Measurements from ENCODE around the gene DDX19B. TPM values are rescaled to one million over a fixed set of nuclear protein-coding genes. Genes with fewer than 3 reads are reported as not detected.
A peak's percentile ranks its signal among the peaks of the same experiment; 100 is the strongest.

DDX19B gene
- total RNA-seq, 1 experiment from 2014 or later, result 38.4 TPM

GRCh38 chr16:70359552-70359951, 60.6 kb downstream of the DDX19B start (continued):
- TF ChIP-seq ZNF281 (CRISPR knock-in tag; IDR thresholded peaks at IDR 0.05) (no peak), OVOL2 (CRISPR knock-in tag; IDR thresholded peaks at IDR 0.05; ENCODE audit: borderline replicate concordance) (no peak), NR1H2 (CRISPR knock-in tag; IDR thresholded peaks at IDR 0.05) (no peak), ZNF512 (CRISPR knock-in tag; IDR thresholded peaks at IDR 0.05; ENCODE audit: borderline replicate concordance) (no peak), ZSCAN18 (CRISPR knock-in tag; IDR thresholded peaks at IDR 0.05) (no peak), MXD4 (CRISPR knock-in tag; IDR thresholded peaks at IDR 0.05; ENCODE audit: borderline replicate concordance) (no peak), FOXK1 (CRISPR knock-in tag; IDR thresholded peaks at IDR 0.05) (no peak), ETV6 (CRISPR knock-in tag; IDR thresholded peaks at IDR 0.05) (no peak), JAZF1 (CRISPR knock-in tag; IDR thresholded peaks at IDR 0.05) (no peak), NFATC4 (CRISPR knock-in tag; IDR thresholded peaks at IDR 0.05) (no peak), JUN (CRISPR knock-in tag; IDR thresholded peaks at IDR 0.05) (no peak), TEAD1 (CRISPR knock-in tag; IDR thresholded peaks at IDR 0.05) (no peak), ZNF121 (CRISPR knock-in tag; IDR thresholded peaks at IDR 0.05) (no peak), GABPB1 (CRISPR knock-in tag; IDR thresholded peaks at IDR 0.05) (no peak), CTCF (IDR thresholded peaks at IDR 0.05) (no peak)
- TF ChIP-seq, protein P1, sequence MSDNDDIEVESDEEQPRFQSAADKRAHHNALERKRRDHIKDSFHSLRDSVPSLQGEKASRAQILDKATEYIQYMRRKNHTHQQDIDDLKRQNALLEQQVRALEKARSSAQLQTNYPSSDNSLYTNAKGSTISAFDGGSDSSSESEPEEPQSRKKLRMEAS (CRISPR knock-in tag; IDR thresholded peaks at IDR 0.05), result no peak

DNA sequence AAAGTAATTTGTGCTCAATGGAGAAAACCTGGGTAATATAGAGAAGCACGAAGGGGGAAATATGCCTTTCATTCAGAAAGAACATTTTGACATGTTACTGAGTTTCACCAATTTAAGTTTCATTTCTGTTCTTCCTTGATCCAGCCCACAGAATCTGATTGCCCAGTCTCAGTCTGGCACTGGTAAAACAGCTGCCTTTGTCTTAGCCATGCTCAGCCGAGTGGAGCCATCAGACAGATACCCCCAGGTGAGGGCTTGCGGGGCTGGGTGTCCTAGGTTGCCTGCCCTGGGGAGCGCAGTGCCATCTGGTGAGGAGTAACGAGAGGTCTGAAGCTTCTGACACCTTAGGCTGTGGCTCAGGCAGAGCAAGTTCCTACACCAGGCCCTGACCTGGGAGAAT, 65.4 kb downstream of the DDX19B start:
- Mint-ChIP-seq H3K27ac (no peak overlapping the region), H3K4me1 (no peaks in the 10 kb centered on the region), H3K36me3 (peaks cover 50% of the 10 kb centered on the region), H3K4me3 (no peak overlapping the region), H3K9me3 (no peaks in the 10 kb centered on the region), H3K27me3 (ENCODE audit: low read depth) (no peaks in the 10 kb centered on the region)
- peak; percentile 41 for ATAC-seq
- no peak for DNase-seq (ENCODE audit: low spot score)
- POLR2A ChIA-PET, result no interaction called here
- CTCF ChIA-PET, result no interaction called here
- TF ChIP-seq TCF7 (CRISPR knock-in tag; IDR thresholded peaks at IDR 0.05; ENCODE audit: low read depth) (no peak), TP53 (CRISPR knock-in tag; IDR thresholded peaks at IDR 0.05) (no peak), ELF4 (CRISPR knock-in tag; IDR thresholded peaks at IDR 0.05; ENCODE audit: low read depth) (no peak), NFE2L1 (CRISPR knock-in tag; IDR thresholded peaks at IDR 0.05) (no peak), HMGA2 (CRISPR knock-in tag; IDR thresholded peaks at IDR 0.05) (no peak), ETV6 (CRISPR knock-in tag; IDR thresholded peaks at IDR 0.05) (no peak), TEAD1 (CRISPR knock-in tag; IDR thresholded peaks at IDR 0.05) (no peak), AR (CRISPR knock-in tag; IDR thresholded peaks at IDR 0.05) (no peak), RELA (CRISPR knock-in tag; IDR thresholded peaks at IDR 0.05; ENCODE audit: borderline replicate concordance) (no peak), ZNF671 (CRISPR knock-in tag; IDR thresholded peaks at IDR 0.05) (no peak), GRHL2 (CRISPR knock-in tag; IDR thresholded peaks at IDR 0.05; ENCODE audit: insufficient replicate concordance, severe bottlenecking) (no peak)

Data from WTC11 (cell line).